Natural killer cell treated with Interleukin-12 subunit alpha and Interleukin-12 subunit beta and Interleukin-15 and Interleukin-18, amount 100 ng/mL, for 72 hours (primary cell): ENCODE data around the gene SAT1. TPM values are rescaled to one million over a fixed set of nuclear protein-coding genes. Genes with fewer than 3 reads are reported as not detected.

Source experiments
- ATAC-seq, 2 donors: fragments of 150-1000 bp; cut with Tn5 transposase in 1 of 2; sonication (Bioruptor Pico), chemical (Tn5 transposase) in 1 of 2; 2 replicates each; pipeline ENCODE4 v1.10.0; 2021
- DNase-seq: peaks from one replicate; pipeline ENCODE4 v3.0.0; 2022; ENCODE audit warnings: low spot score
- H3K27ac Mint-ChIP-seq, 2 donors: 1 replicate in 1 of 2; 2 replicates in 1 of 2; pipeline ENCODE4 v1.8.0; 2022; ENCODE audit warnings: mixed read lengths in 2 of 2, mild to moderate bottlenecking in 1 of 2, moderate library complexity in 1 of 2
- H3K27me3 Mint-ChIP-seq, 2 donors: 1 replicate in 1 of 2; 2 replicates in 1 of 2; pipeline ENCODE4 v1.8.0; 2022; ENCODE audit warnings: mixed read lengths in 2 of 2
- H3K36me3 Mint-ChIP-seq: one replicate; pipeline ENCODE4 v1.8.0; 2022; ENCODE audit warnings: mixed read lengths
- H3K4me1 Mint-ChIP-seq, 2 donors: 1 replicate in 1 of 2; 2 replicates in 1 of 2; pipeline ENCODE4 v1.8.0; 2022; ENCODE audit warnings: low read depth in 2 of 2, mixed read lengths in 2 of 2, mild to moderate bottlenecking in 1 of 2
- H3K4me3 Mint-ChIP-seq: one replicate; pipeline ENCODE4 v1.8.0; 2022; ENCODE audit warnings: mixed read lengths
- H3K9me3 Mint-ChIP-seq: 2 replicates; pipeline ENCODE4 v1.8.0; 2022; ENCODE audit warnings: mixed read lengths
- total RNA-seq, 2 donors: library from RNA; stranded (reverse); gene quantifications; one replicate each; pipeline ENCODE4 v1.2.3, GENCODE V29; 2022

The SAT1 gene
- total RNA-seq, 2 donors from 2014 or later, result 122 to 135 TPM

DNA sequence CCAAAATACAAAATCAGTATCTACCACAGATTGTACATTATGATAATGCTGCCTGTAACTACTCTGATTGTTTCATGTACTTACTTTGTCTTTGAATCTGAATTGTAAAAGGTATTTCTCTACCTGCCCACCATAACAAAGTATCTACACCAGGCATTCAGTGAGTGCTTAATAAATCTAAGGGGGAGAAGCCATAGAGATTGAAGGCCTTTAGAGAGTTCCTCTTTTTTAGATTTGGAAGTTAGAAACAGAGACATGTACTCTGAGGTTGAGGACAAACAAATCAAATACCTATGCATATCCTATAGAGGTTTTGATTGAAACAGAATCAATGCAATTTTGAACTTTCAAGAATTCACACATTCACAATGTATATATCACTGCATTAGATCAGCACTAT, 42.7 kb downstream of the SAT1 start:
- no peak overlapping the region for H3K4me3 Mint-ChIP-seq
- DNase-seq (no peak), ATAC-seq (no peak)
- peaks cover 0 to 4% of the 10 kb centered on the region in 2 donors for H3K27me3 Mint-ChIP-seq
- no peaks in the 10 kb centered on the region for H3K36me3 Mint-ChIP-seq
- no peaks in the 10 kb centered on the region for H3K4me1 Mint-ChIP-seq
- no peak overlapping the region for H3K27ac Mint-ChIP-seq
- no peaks in the 10 kb centered on the region for H3K9me3 Mint-ChIP-seq

GRCh38 chrX:23826216-23826615, 43.2 kb downstream of the SAT1 start:
- Mint-ChIP-seq H3K36me3 (no peaks in the 10 kb centered on the region), H3K27me3 (peaks cover 0 to 4% of the 10 kb centered on the region in 2 donors), H3K4me3 (no peak overlapping the region), H3K27ac (no peak overlapping the region), H3K9me3 (no peaks in the 10 kb centered on the region), H3K4me1 (no peaks in the 10 kb centered on the region)
- no peak for DNase-seq
- no peak for ATAC-seq

DNA sequence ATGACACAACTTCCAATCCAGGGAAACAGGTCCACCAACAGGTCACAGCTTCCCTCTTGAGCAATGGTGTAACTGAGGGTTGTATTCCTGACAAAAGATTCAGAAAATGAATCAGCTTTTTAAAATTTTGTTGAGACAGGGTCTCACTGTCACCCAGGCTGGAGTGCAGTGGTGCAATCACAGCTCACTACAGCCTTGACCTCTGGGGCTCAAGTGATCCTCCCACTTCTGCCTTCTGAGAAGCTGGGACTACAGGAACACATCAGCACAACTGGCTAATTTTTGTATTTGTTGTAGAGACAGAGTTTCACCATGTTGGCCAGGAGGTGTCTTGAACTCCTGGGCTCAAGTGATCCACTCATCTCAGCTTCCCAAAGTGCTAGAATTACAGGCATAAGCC, 43.7 kb downstream of the SAT1 start:
- Mint-ChIP-seq H3K27ac (no peak overlapping the region), H3K4me1 (no peaks in the 10 kb centered on the region), H3K9me3 (no peaks in the 10 kb centered on the region), H3K4me3 (no peak overlapping the region), H3K27me3 (peaks cover 0 to 4% of the 10 kb centered on the region in 2 donors), H3K36me3 (no peaks in the 10 kb centered on the region)
- DNase-seq (no peak), ATAC-seq (no peak)

DNA sequence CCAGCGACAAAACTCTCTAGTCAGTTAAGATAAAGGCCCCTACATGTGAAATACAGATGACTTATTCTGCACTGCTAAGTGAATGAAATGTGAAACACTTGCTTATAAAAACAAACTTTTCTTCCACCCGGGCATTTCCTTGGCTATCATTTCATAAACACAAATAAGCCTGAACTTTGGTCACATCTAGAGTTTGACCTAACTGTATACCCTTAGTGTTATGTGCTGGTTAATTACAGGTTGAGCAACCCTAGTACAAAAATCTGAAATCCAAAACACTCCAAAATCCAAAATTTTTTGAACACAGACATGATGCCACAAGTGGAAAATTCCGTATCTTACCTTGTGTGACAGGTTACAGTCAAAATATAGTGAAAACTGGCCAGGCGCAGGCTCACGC, 45.9 kb downstream of the SAT1 start:
- H3K27ac Mint-ChIP-seq, result no peak overlapping the region
- no peaks in the 10 kb centered on the region for H3K4me1 Mint-ChIP-seq
- DNase-seq (no peak), ATAC-seq (no peak)
- no peaks in the 10 kb centered on the region for H3K36me3 Mint-ChIP-seq
- H3K27me3 Mint-ChIP-seq, result peaks cover 0 to 4% of the 10 kb centered on the region in 2 donors
- H3K9me3 Mint-ChIP-seq, result no peaks in the 10 kb centered on the region
- H3K4me3 Mint-ChIP-seq, result no peak overlapping the region

DNA sequence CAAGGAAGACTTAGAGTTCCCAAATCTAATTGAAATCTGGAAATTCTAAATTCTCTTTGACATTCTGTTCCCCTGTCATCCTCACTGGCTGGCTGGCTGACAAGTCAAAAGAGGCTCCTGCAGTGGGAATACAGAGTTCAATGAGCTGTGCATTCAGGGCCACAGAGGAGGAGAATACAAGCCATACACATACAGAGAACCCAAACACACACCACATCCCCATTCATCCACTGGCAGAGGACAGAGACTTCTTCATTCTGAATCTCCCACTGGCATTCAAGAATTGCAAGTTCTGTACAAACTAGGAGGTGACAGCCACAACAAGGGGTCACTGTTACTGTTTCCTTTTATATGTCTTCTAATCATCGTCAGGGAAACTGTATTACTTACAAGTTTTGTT, 49.7 kb downstream of the SAT1 start:
- ATAC-seq, result no peak
- H3K4me1 Mint-ChIP-seq, result no peaks in the 10 kb centered on the region
- no peaks in the 10 kb centered on the region for H3K36me3 Mint-ChIP-seq
- no peak for DNase-seq
- H3K9me3 Mint-ChIP-seq, result no peaks in the 10 kb centered on the region
- no peak overlapping the region for H3K4me3 Mint-ChIP-seq
- H3K27ac Mint-ChIP-seq, result no peak overlapping the region
- H3K27me3 Mint-ChIP-seq, result peaks cover 0 to 3% of the 10 kb centered on the region in 2 donors

Other genes with a start within 250 kb of the SAT1 start
- gene PRDX4, start 115.7 kb upstream of the SAT1 start, total RNA-seq, result 10 to 100 TPM; 62.2 to 71.2 TPM
- gene ACOT9, start 39.9 kb upstream of the SAT1 start, total RNA-seq, result 10 to 100 TPM; 41.3 to 42.6 TPM
- 10 to 100 TPM; 25.6 to 26.3 TPM for gene APOO, start 124.8 kb downstream of the SAT1 start, total RNA-seq
- not detected for gene CXorf58, start 124.8 kb downstream of the SAT1 start, total RNA-seq
- gene KLHL15, start 244.0 kb downstream of the SAT1 start, total RNA-seq, result 10 to 100 TPM in 1 of 2 donors, 1 to 10 TPM in 1; 9.3 to 11.2 TPM